ENCODE measurements around the gene MICU1. TPM values are rescaled to one million over a fixed set of nuclear protein-coding genes. Genes with fewer than 3 reads are reported as not detected.

MICU1 gene
- total RNA-seq, 2 experiments from 2014 or later: 9.4 to 12.1 TPM

GRCh38 chr10:72379776-72380175 lies 246.1 kb downstream of the MICU1 start:
- no peak overlapping the region for H3K4me3 Mint-ChIP-seq
- no peaks in the 10 kb centered on the region for H3K4me1 Mint-ChIP-seq (ENCODE audit: low read depth)
- H3K9me3 Mint-ChIP-seq: no peaks in the 10 kb centered on the region
- no peak overlapping the region for H3K27ac Mint-ChIP-seq
- H3K4me3 ChIP-seq (ENCODE audit: low read length): no peak overlapping the region
- no peaks in the 10 kb centered on the region for H3K9me3 ChIP-seq (ENCODE audit: control insufficient read depth in 1 of 2, insufficient read depth in 1 of 2, low read length in 2 of 2)
- no peaks in the 10 kb centered on the region for H3K4me1 ChIP-seq (ENCODE audit: insufficient read depth, low read length)
- H3K27ac ChIP-seq (ENCODE audit: low read depth in 1 of 2, low read length in 2 of 2): no peak overlapping the region
- no peaks in the 10 kb centered on the region for H3K27me3 ChIP-seq (ENCODE audit: control insufficient read depth in 1 of 2, insufficient read depth in 2 of 2, low read length in 2 of 2)
- intact Hi-C loops (cut with DNase I, micrococcal nuclease): no loop called here
- CTCF ChIA-PET: no interaction called here
- H3K36me3 ChIP-seq (ENCODE audit: insufficient read depth, low read length): peaks cover 4% of the 10 kb centered on the region
- DNase-seq: no peak
- no peak for ATAC-seq (ENCODE audit: poor library complexity)
- no peaks in the 10 kb centered on the region for H3K27me3 Mint-ChIP-seq
- TF ChIP-seq, protein P1, sequence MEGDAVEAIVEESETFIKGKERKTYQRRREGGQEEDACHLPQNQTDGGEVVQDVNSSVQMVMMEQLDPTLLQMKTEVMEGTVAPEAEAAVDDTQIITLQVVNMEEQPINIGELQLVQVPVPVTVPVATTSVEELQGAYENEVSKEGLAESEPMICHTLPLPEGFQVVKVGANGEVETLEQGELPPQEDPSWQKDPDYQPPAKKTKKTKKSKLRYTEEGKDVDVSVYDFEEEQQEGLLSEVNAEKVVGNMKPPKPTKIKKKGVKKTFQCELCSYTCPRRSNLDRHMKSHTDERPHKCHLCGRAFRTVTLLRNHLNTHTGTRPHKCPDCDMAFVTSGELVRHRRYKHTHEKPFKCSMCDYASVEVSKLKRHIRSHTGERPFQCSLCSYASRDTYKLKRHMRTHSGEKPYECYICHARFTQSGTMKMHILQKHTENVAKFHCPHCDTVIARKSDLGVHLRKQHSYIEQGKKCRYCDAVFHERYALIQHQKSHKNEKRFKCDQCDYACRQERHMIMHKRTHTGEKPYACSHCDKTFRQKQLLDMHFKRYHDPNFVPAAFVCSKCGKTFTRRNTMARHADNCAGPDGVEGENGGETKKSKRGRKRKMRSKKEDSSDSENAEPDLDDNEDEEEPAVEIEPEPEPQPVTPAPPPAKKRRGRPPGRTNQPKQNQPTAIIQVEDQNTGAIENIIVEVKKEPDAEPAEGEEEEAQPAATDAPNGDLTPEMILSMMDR (IDR thresholded peaks at IDR 0.05): no peak
- POLR2A ChIA-PET: no interaction called here
- H3K36me3 Mint-ChIP-seq (ENCODE audit: low read depth): peaks cover 9% of the 10 kb centered on the region

GRCh38 chr10:72379062-72379461 lies 246.8 kb downstream of the MICU1 start:
- Histone ChIP-seq H3K27me3 (ENCODE audit: control insufficient read depth in 1 of 2, insufficient read depth in 2 of 2, low read length in 2 of 2) (no peaks in the 10 kb centered on the region), H3K4me1 (ENCODE audit: insufficient read depth, low read length) (no peaks in the 10 kb centered on the region), H3K36me3 (ENCODE audit: insufficient read depth, low read length) (peaks cover 4% of the 10 kb centered on the region), H3K27ac (ENCODE audit: low read depth in 1 of 2, low read length in 2 of 2) (no peak overlapping the region), H3K9me3 (ENCODE audit: control insufficient read depth in 1 of 2, insufficient read depth in 1 of 2, low read length in 2 of 2) (no peaks in the 10 kb centered on the region), H3K4me3 (ENCODE audit: low read length) (no peak overlapping the region)
- H3K27ac Mint-ChIP-seq: no peak overlapping the region
- POLR2A ChIA-PET: no interaction called here
- intact Hi-C loops (cut with DNase I, micrococcal nuclease): no loop called here
- H3K9me3 Mint-ChIP-seq: no peaks in the 10 kb centered on the region
- no peak for DNase-seq
- no peak overlapping the region for H3K4me3 Mint-ChIP-seq
- CTCF ChIA-PET: no interaction called here
- H3K27me3 Mint-ChIP-seq: no peaks in the 10 kb centered on the region
- TF ChIP-seq, protein P1 (IDR thresholded peaks at IDR 0.05): no peak
- no peaks in the 10 kb centered on the region for H3K4me1 Mint-ChIP-seq (ENCODE audit: low read depth)
- ATAC-seq (ENCODE audit: poor library complexity): no peak
- peaks cover 9% of the 10 kb centered on the region for H3K36me3 Mint-ChIP-seq (ENCODE audit: low read depth)

DNA sequence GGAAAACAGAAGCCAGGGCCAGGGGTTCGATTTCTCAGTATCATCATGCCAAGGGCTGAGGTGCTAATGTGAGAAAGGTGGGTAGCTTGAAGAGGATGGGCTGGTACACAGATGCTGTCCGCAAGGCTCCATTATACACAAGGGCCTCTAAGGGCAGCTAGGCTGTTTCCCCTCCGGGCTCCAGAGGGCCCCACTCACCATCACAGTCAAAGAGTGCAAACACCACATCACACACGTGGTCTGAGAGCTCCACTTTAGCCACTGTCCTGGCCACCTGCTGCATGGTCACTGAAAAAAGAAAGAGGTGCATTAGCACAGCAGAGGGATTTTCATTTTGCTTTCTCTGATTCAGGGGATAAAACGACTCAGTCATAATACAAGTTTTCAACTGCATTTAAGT lies 250.3 kb downstream of the MICU1 start:
- TF ChIP-seq, protein P1 (IDR thresholded peaks at IDR 0.05): no peak
- Histone ChIP-seq H3K9me3 (ENCODE audit: control insufficient read depth in 1 of 2, insufficient read depth in 1 of 2, low read length in 2 of 2) (no peaks in the 10 kb centered on the region), H3K27ac (ENCODE audit: low read depth in 1 of 2, low read length in 2 of 2) (no peak overlapping the region), H3K4me3 (ENCODE audit: low read length) (no peak overlapping the region), H3K36me3 (ENCODE audit: insufficient read depth, low read length) (peaks cover 6% of the 10 kb centered on the region), H3K4me1 (ENCODE audit: insufficient read depth, low read length) (peaks cover 17% of the 10 kb centered on the region), H3K27me3 (ENCODE audit: control insufficient read depth in 1 of 2, insufficient read depth in 2 of 2, low read length in 2 of 2) (no peaks in the 10 kb centered on the region)
- H3K27ac Mint-ChIP-seq: no peak overlapping the region
- ChIA-PET CTCF (interaction anchor here (1.4 kb wide), 1 partner anchor 11 kb away, joined by 8 read pairs; no protein-coding TSS in a partner anchor), POLR2A (no interaction called here)
- ATAC-seq (ENCODE audit: poor library complexity) (no peak), DNase-seq (no peak)
- intact Hi-C loops (cut with DNase I, micrococcal nuclease): no loop called here
- H3K9me3 Mint-ChIP-seq: no peaks in the 10 kb centered on the region
- no peaks in the 10 kb centered on the region for H3K27me3 Mint-ChIP-seq
- H3K4me3 Mint-ChIP-seq: no peak overlapping the region
- peaks cover 1% of the 10 kb centered on the region for H3K4me1 Mint-ChIP-seq (ENCODE audit: low read depth)
- H3K36me3 Mint-ChIP-seq (ENCODE audit: low read depth): peaks cover 16% of the 10 kb centered on the region
